HG02938 (cell line): ENCODE measurements around the gene SLC25A10.
"Not testable (repeated sequence)": the region's sequence is repeated elsewhere in the genome, so short reads cannot be mapped to it uniquely, and the experiment has no call there.

Experiments used
- ATAC-seq: cut with Tn5 transposase; IDR thresholded peaks from one replicate; pipeline ENCODE4 v1.9.1; 2021; ENCODE audit warnings: mild to moderate bottlenecking, moderate library complexity; ENCODE audit not compliant: unreplicated experiment

Gene SLC25A10

GRCh38 chr17:81719410-81720266 lies 7.6 kb downstream of the SLC25A10 start:
- ATAC-seq, result no peak

- ATAC-seq, result no peak
Observed at GRCh38 chr17:81720267-81721071, 8.4 kb downstream of the SLC25A10 start.

GRCh38 chr17:81722184-81723120 lies 10.4 kb downstream of the SLC25A10 start:
- no peak for ATAC-seq

- ATAC-seq, result no peak
Observed at GRCh38 chr17:81723651-81724209, 11.6 kb downstream of the SLC25A10 start.

GRCh38 chr17:81725439-81725838 lies 13.4 kb downstream of the SLC25A10 start:
- ATAC-seq, result no peak

GRCh38 chr17:81726004-81726403 lies 13.9 kb downstream of the SLC25A10 start:
- no peak for ATAC-seq

- no peak for ATAC-seq
Observed at GRCh38 chr17:81727324-81728031, 15.4 kb downstream of the SLC25A10 start.

GRCh38 chr17:81733507-81734404 lies 21.7 kb downstream of the SLC25A10 start:
- no peak for ATAC-seq

GRCh38 chr17:81734405-81735263 lies 22.6 kb downstream of the SLC25A10 start:
- no peak for ATAC-seq

GRCh38 chr17:81735264-81736102 lies 23.4 kb downstream of the SLC25A10 start:
- ATAC-seq, result no peak

- no peak for ATAC-seq
Observed at GRCh38 chr17:81737947-81738800, 26.1 kb downstream of the SLC25A10 start.

- no peak for ATAC-seq
Observed at GRCh38 chr17:81738801-81739393, 26.8 kb downstream of the SLC25A10 start.

- ATAC-seq, result not testable (repeated sequence)
Observed at GRCh38 chr17:81739593-81739992, 27.5 kb downstream of the SLC25A10 start.

GRCh38 chr17:81740395-81740961 lies 28.4 kb downstream of the SLC25A10 start:
- no peak for ATAC-seq

- no peak for ATAC-seq
Observed at GRCh38 chr17:81741049-81741593, 29.0 kb downstream of the SLC25A10 start.
